Stimulated activated CD4-positive, alpha-beta T cell treated with anti-CD3 and anti-CD28 coated beads, Interleukin-4, amount 100 ng/mL, for 48 hours (primary cell): ENCODE data around the gene OR9K2.
"Not testable (repeated sequence)": the region's sequence is repeated elsewhere in the genome, so short reads cannot be mapped to it uniquely, and the experiment has no call there.

Source experiments
- DNase-seq, 2 donors: peaks; one replicate each; pipeline ENCODE4 v3.0.0-alpha.2; 2020; ENCODE audit warnings: low read depth in 2 of 2

OR9K2 gene, protein sequence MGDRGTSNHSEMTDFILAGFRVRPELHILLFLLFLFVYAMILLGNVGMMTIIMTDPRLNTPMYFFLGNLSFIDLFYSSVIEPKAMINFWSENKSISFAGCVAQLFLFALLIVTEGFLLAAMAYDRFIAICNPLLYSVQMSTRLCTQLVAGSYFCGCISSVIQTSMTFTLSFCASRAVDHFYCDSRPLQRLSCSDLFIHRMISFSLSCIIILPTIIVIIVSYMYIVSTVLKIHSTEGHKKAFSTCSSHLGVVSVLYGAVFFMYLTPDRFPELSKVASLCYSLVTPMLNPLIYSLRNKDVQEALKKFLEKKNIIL

DNA sequence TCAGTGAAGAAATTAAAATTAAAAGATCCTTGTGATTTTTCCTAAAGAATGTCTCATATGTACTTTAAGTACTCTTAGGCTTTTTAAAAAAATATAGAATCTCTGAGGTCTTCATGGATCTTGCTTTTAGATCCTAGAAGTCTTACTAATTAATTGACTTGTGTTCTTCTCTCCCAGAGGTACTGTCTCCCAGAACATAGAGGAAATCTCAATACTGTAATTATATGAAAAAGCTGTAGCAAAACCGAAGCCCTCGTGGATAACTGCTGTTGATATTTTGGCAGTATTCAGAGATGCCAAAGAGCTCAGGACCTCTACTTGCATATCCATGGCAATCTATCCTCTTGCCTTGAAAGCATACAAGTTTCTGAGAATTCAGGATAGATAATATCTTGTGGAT, at the start of gene OR9K2:
Gene OR9K2 (plus strand): TSS at position 301 of the 400 bp plus-strand sequence. CDS start 3,429 bp downstream, outside the sequence.
- no peak for DNase-seq

GRCh38 chr12:55092579-55092978, 33.6 kb upstream of the OR9K2 start:
- no peak for DNase-seq

- no peak for DNase-seq
Measured at GRCh38 chr12:55112378-55112875, 13.8 kb upstream of the OR9K2 start.

- DNase-seq, result no peak
Measured at GRCh38 chr12:55116152-55116551, 10.1 kb upstream of the OR9K2 start.

- no peak for DNase-seq
Measured at GRCh38 chr12:55132816-55133215, 6.6 kb downstream of the OR9K2 start.

DNA sequence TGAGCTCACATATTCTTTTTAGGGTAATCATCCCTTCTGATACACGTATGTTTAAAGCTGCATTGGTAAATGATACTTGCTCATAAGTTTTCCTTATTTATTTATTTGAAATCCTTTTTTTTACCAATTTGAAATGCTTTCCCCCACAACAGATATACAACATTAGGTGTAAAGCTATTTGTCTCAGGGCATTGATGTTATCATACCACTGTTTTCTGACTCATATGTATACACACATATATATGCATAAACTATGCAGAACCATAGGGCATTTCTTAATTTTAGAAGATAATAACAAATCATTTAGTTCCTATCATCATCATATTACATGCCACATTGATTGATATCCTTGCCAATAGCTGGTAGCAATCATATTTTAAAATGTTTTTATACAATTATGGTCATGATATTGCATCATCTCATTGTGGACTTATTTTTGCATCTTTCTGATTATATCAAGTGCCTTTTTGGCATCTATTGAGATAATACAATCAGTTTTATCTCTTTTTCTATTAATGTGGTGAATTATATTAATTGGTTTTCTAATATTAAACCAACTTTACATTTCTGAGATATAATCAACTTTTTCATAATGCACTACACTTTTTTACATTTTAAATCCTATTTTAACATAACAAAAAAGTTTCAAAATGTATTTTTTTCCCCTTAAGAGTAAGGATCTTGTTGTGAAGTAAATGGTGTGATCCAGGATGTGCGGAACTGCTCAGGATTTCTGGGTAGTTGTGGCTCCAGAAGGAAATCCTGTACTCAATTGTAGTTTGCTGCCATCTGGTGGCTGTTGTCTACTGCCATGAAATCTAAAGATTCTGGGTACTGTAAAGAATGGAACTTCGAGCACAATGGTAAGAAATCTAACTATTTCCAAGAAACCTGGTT, 16.7 kb downstream of the OR9K2 start:
- peak; percentile 25 for DNase-seq

DNA sequence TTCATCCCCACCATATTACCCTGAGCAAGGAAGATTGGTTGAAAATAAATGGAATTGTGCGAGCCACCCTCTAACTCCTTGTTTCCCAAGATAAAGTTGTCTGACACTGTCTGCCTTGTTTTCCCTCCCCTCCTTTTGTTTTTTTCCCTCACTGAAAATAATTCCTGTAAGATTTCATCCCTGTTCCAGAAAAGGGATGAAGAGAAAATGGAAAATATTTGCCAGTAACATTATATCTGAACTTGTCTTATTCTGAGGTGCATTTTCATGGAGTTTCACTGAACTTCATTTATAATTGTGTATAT, 17.3 kb downstream of the OR9K2 start:
- no peak for DNase-seq

DNA sequence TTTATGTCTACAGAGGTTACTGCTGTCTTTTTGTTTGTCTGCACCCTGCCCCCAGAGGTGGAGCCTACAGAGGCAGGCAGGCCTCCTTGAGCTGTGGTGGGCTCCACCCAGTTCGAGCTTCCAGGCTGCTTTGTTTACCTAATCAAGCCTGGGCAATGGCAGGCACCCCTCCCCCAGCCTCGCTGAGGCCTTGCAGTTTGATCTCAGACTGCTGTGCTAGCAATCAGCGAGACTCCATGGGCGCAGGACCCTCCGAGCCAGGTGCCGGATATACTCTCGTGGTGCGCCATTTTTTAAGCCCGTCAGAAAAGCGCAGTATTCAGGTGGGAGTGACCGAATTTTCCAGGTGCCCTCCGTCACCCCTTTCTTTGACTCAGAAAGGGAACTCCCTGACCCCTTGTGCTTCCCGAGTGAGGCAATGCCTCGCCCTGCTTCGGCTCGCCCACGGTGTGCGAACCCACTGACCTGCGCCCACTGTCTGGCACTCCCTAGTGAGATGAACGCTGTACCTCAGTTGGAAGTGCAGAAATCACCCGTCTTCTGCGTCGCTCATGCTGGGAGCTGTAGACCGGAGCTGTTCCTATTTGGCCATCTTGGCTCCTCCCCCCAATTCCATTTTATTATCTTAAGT, 40.9 kb downstream of the OR9K2 start:
- DNase-seq, result not testable (repeated sequence)

GRCh38 chr12:55171445-55171844, 45.2 kb downstream of the OR9K2 start:
- no peak for DNase-seq

GRCh38 chr12:55171846-55172245, 45.6 kb downstream of the OR9K2 start:
- not testable (repeated sequence) for DNase-seq

GRCh38 chr12:55172686-55173085, 46.5 kb downstream of the OR9K2 start:
- DNase-seq, result no peak

DNA sequence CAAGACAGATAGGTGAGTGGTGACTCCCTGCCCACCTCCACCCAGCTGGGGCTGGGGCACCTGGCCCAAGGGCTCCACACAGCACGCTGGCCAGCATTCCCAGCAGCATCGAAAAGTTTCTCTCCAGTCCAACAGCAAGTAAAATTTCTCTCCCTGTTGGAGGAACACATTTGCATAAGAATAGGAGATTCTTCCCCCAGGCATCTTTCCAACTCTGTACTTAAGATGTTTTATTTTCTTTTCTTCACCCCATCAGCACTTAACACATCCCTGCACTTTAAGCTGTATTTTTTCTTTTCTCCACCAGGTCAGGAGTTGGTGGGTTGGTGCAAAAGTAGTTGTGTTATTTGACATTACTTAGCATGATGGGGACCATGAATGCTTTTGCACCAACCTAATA, 47.2 kb downstream of the OR9K2 start:
- DNase-seq, result no peak
